GM18909 (cell line): ENCODE measurements around the gene LCAT.

Experiments
- ATAC-seq: cut with Tn5 transposase; IDR thresholded peaks from one replicate; pipeline ENCODE4 v1.9.1; 2021; ENCODE audit warnings: mild to moderate bottlenecking; ENCODE audit not compliant: unreplicated experiment, poor library complexity

Gene LCAT

GRCh38 chr16:67969254-67970039 lies 25.5 kb upstream of the LCAT start:
- ATAC-seq: peak; percentile 1

- ATAC-seq: peak; percentile 80
Observed at GRCh38 chr16:67968400-67969253, 24.7 kb upstream of the LCAT start, which contains the start of gene SLC12A4. SLC12A4 (minus strand) TSS chr16:67968637; CDS start chr16:67968553, 84 bp downstream.

- peak; percentile 29 for ATAC-seq
Observed at GRCh38 chr16:67967958-67968399, 24.1 kb upstream of the LCAT start.

GRCh38 chr16:67967183-67967957 lies 23.4 kb upstream of the LCAT start:
- ATAC-seq: peak; percentile 3

GRCh38 chr16:67966549-67967182 lies 22.7 kb upstream of the LCAT start:
- no peak for ATAC-seq

- no peak for ATAC-seq
Observed at GRCh38 chr16:67965668-67966548, 22.0 kb upstream of the LCAT start.

GRCh38 chr16:67964477-67965131 lies 20.7 kb upstream of the LCAT start:
- ATAC-seq: no peak

- no peak for ATAC-seq
Observed at GRCh38 chr16:67963662-67964321, 19.9 kb upstream of the LCAT start.

- no peak for ATAC-seq
Observed at GRCh38 chr16:67963292-67963661, 19.4 kb upstream of the LCAT start.

- ATAC-seq: no peak
Observed at GRCh38 chr16:67962135-67962534, 18.2 kb upstream of the LCAT start.

GRCh38 chr16:67961551-67961957 lies 17.6 kb upstream of the LCAT start:
- no peak for ATAC-seq

GRCh38 chr16:67959536-67960329 lies 15.8 kb upstream of the LCAT start:
- no peak for ATAC-seq

GRCh38 chr16:67957622-67958021 lies 13.7 kb upstream of the LCAT start:
- no peak for ATAC-seq

GRCh38 chr16:67954421-67955196 lies 10.7 kb upstream of the LCAT start:
- ATAC-seq: no peak

- ATAC-seq: no peak
Observed at GRCh38 chr16:67953641-67954375, 9.9 kb upstream of the LCAT start.

- no peak for ATAC-seq
Observed at GRCh38 chr16:67951485-67951884, 7.6 kb upstream of the LCAT start.
